Progenitor cell of endocrine pancreas (in vitro differentiated cells): Measurements from ENCODE around the gene MAP1LC3C. TPM values are rescaled to one million over a fixed set of nuclear protein-coding genes. Genes with fewer than 3 reads are reported as not detected.
A peak's percentile ranks its signal among the peaks of the same experiment; 100 is the strongest.

ENCODE experiments used
- DNase-seq: peaks from one replicate; pipeline ENCODE4 v3.0.0; 2021; ENCODE audit warnings: low spot score; ENCODE audit not compliant: unreplicated experiment
- H3K27ac Mint-ChIP-seq: 2 replicates; pipeline ENCODE4 v1.8.0; 2021; ENCODE audit warnings: mild to moderate bottlenecking, moderate library complexity, mixed read lengths
- H3K27me3 Mint-ChIP-seq: 2 replicates; pipeline ENCODE4 v1.8.0; 2021; ENCODE audit warnings: mixed read lengths
- H3K36me3 Mint-ChIP-seq: 2 replicates; pipeline ENCODE4 v1.8.0; 2022; ENCODE audit warnings: mixed read lengths; ENCODE audit not compliant: insufficient read depth
- H3K4me1 Mint-ChIP-seq: 2 replicates; pipeline ENCODE4 v1.8.0; 2021; ENCODE audit warnings: low read depth, mixed read lengths
- H3K4me3 Mint-ChIP-seq: 2 replicates; pipeline ENCODE4 v1.8.0; 2021; ENCODE audit warnings: low read depth, mild to moderate bottlenecking, moderate library complexity, mixed read lengths
- H3K9me3 Mint-ChIP-seq: 2 replicates; pipeline ENCODE4 v1.8.0; 2021; ENCODE audit warnings: low read depth, mixed read lengths
- CTCF ChIP-seq: fragments of 200-600 bp; sonication (generic); IDR thresholded peaks from one replicate; pipeline ENCODE4 v1.5.0; 2021; ENCODE audit warnings: antibody characterized with exemption, mild to moderate bottlenecking; ENCODE audit not compliant: unreplicated experiment
- total RNA-seq: library from RNA; stranded (reverse); gene quantifications from 2 replicates; pipeline ENCODE4 v1.2.1, GENCODE V29; 2021

The MAP1LC3C gene
- total RNA-seq, 1 donor from 2014 or later: not detected

- no peaks in the 10 kb centered on the region for H3K9me3 Mint-ChIP-seq
- TF ChIP-seq CTCF: no peak
- no peak overlapping the region for H3K27ac Mint-ChIP-seq
- no peak for DNase-seq
- H3K36me3 Mint-ChIP-seq: no peaks in the 10 kb centered on the region
- no peak overlapping the region for H3K4me3 Mint-ChIP-seq
- H3K4me1 Mint-ChIP-seq: peaks cover 4% of the 10 kb centered on the region
- peaks cover 13% of the 10 kb centered on the region for H3K27me3 Mint-ChIP-seq
Measured at GRCh38 chr1:242002510-242002909, 3.6 kb upstream of the MAP1LC3C start.

GRCh38 chr1:242002072-242002471, 3.2 kb upstream of the MAP1LC3C start:
- no peak overlapping the region for H3K27ac Mint-ChIP-seq
- no peak overlapping the region for H3K4me3 Mint-ChIP-seq
- H3K9me3 Mint-ChIP-seq: no peaks in the 10 kb centered on the region
- no peaks in the 10 kb centered on the region for H3K36me3 Mint-ChIP-seq
- peaks cover 13% of the 10 kb centered on the region for H3K27me3 Mint-ChIP-seq
- H3K4me1 Mint-ChIP-seq: peaks cover 4% of the 10 kb centered on the region
- TF ChIP-seq CTCF: no peak
- no peak for DNase-seq

- Mint-ChIP-seq H3K4me3 (no peak overlapping the region), H3K4me1 (peaks cover 4% of the 10 kb centered on the region), H3K9me3 (no peaks in the 10 kb centered on the region), H3K27me3 (peaks cover 13% of the 10 kb centered on the region), H3K36me3 (no peaks in the 10 kb centered on the region), H3K27ac (no peak overlapping the region)
- DNase-seq: no peak
- TF ChIP-seq CTCF: no peak
Measured at GRCh38 chr1:242000434-242000833, 1.5 kb upstream of the MAP1LC3C start.

GRCh38 chr1:241998412-241998921, 431 bp downstream of the MAP1LC3C start:
- no peak overlapping the region for H3K27ac Mint-ChIP-seq
- H3K4me3 Mint-ChIP-seq: peak overlapping the region; percentile 33
- H3K36me3 Mint-ChIP-seq: no peaks in the 10 kb centered on the region
- H3K27me3 Mint-ChIP-seq: peaks cover 13% of the 10 kb centered on the region
- peak; percentile 37 for DNase-seq
- H3K9me3 Mint-ChIP-seq: no peaks in the 10 kb centered on the region
- peaks cover 4% of the 10 kb centered on the region for H3K4me1 Mint-ChIP-seq
- TF ChIP-seq CTCF: peak; percentile 76

- TF ChIP-seq CTCF: no peak
- Mint-ChIP-seq H3K36me3 (no peaks in the 10 kb centered on the region), H3K27me3 (peaks cover 13% of the 10 kb centered on the region), H3K4me3 (no peak overlapping the region), H3K27ac (no peak overlapping the region), H3K9me3 (no peaks in the 10 kb centered on the region), H3K4me1 (peaks cover 4% of the 10 kb centered on the region)
- DNase-seq: no peak
Measured at GRCh38 chr1:241997401-241997998, 1.4 kb downstream of the MAP1LC3C start.
